Myocyte (in vitro differentiated cells): ENCODE measurements around the gene AOC2. TPM values are rescaled to one million over a fixed set of nuclear protein-coding genes. Genes with fewer than 3 reads are reported as not detected.
"Not testable (repeated sequence)": the region's sequence is repeated elsewhere in the genome, so short reads cannot be mapped to it uniquely, and the experiment has no call there.

Experiments used
- DNase-seq: peaks from one replicate; pipeline ENCODE4 v3.0.0-alpha.2; 2012; ENCODE audit warnings: low read depth
- total RNA-seq: library from RNA; depleted of rRNA; stranded (reverse); fragments of >200 nt; gene quantifications from 2 replicates; pipeline ENCODE4 v1.2.3, GENCODE V29; 2014

Gene AOC2
- total RNA-seq, 1 donor from 2014 or later = 0.40 TPM

DNA sequence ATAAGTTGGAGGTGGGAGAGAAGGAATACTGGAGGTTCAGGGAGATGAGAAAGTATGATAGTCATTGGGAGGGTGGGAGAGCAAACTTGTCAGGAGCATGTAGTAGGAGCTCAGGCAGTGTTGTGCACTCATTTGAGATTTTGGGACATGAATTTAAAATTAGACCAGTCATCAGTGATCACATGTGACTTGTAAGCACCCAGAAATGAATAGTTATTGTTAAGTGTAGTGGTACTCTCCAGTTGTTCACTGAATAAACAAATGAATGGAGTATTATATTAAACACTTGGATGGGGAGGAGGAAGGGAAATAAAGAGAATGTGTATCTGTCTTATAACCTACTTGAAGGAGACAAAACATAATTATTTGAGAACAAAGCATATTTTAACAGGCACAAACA is 13.4 kb upstream of the AOC2 start:
- no peak for DNase-seq

GRCh38 chr17:42832213-42832933 is 12.0 kb upstream of the AOC2 start:
- no peak for DNase-seq

DNA sequence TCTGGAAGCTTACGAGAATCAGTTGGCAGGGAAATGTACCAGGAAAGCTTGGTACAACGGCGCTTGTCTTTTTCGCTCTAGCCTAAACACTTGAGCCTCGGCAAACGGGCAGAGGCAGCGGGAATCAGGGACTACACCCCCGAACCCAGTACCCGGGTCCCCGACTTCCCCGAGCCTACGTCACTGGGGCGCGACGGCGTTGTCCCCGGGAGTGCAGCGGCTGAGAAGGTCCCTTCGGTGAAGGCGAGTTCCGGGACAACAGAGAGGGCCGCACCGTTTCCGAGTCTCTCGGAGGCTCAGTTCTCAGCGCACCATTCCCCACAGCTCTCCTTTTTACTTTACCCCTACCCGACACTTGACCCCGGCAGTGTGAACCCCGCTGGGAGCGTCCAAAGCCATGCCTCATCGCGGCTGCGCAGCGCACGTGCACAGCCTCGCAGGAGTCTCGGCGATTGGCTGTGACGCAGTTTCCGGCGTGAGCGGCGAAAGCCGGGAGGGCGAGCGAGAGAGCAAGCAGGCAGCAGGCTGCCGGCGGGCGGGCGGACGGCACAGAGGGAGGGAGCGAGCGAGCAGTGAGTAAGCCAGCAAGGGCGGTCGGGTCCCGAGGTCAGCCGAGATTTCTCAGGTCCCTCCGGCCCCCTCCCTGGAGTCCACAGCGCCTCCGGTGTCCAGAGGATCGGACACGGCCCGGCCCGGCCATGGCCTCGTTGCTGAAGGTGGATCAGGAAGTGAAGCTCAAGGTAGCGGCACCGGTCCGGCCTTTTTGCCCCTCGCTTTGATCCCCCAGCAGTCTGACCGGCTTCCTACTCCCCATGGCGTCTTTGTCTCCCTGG is 11.2 kb upstream of the AOC2 start, which contains the start of gene PSME3:
Gene PSME3 (plus strand): TSS at position 464 of the 833 bp plus-strand sequence. CDS start 235 bp downstream, at position 699.
- peak; percentile 90 for DNase-seq

- no peak for DNase-seq
Observed at GRCh38 chr17:42833767-42834422, 10.5 kb upstream of the AOC2 start.

GRCh38 chr17:42835732-42836131 is 8.6 kb upstream of the AOC2 start:
- no peak for DNase-seq

DNA sequence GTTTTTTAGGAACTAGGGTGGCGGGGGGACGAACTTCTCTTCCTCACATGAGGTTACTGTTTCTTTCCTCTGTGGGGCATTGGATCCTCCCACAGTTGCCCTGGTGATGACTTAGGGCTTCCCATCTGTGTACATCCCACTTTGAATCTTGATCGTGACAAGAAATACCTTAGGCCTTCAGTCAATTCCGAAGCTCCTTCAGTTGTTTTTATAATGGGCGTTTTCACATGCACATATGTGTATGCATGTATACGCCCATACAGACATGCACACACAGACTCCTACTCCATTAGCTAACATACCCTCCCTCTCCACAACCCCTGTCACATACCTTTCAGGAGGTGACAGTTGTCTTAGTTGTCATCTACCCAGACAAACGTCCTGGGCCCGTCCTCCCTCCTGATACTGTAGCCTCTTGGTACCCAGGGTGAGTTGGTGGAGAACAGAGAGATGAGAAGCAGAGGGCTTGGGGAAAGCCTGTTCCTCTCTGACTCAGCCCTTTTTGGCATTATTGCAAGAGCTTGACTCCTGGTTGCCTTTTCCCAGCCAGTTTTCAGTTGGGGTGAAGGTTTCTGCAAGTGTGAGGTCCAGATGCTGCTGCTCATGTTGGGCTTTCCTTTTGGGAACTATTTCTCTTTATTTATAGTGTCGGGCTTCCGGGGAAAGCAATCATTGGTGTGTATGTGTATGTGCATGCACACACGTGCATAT is 2.2 kb upstream of the AOC2 start:
- DNase-seq = no peak

GRCh38 chr17:42843358-42843934 is 934 bp upstream of the AOC2 start:
- DNase-seq = peak; percentile 60

GRCh38 chr17:42844761-42845555 is 578 bp downstream of the AOC2 start:
- DNase-seq = no peak

- no peak for DNase-seq
Observed at GRCh38 chr17:42845556-42845917, 1.2 kb downstream of the AOC2 start.

GRCh38 chr17:42845918-42846593 is 1.7 kb downstream of the AOC2 start:
- peak; percentile 65 for DNase-seq

GRCh38 chr17:42846594-42847280 is 2.4 kb downstream of the AOC2 start:
- no peak for DNase-seq

GRCh38 chr17:42848093-42848492 is 3.7 kb downstream of the AOC2 start:
- no peak for DNase-seq

GRCh38 chr17:42849031-42849430 is 4.7 kb downstream of the AOC2 start:
- DNase-seq = no peak

DNA sequence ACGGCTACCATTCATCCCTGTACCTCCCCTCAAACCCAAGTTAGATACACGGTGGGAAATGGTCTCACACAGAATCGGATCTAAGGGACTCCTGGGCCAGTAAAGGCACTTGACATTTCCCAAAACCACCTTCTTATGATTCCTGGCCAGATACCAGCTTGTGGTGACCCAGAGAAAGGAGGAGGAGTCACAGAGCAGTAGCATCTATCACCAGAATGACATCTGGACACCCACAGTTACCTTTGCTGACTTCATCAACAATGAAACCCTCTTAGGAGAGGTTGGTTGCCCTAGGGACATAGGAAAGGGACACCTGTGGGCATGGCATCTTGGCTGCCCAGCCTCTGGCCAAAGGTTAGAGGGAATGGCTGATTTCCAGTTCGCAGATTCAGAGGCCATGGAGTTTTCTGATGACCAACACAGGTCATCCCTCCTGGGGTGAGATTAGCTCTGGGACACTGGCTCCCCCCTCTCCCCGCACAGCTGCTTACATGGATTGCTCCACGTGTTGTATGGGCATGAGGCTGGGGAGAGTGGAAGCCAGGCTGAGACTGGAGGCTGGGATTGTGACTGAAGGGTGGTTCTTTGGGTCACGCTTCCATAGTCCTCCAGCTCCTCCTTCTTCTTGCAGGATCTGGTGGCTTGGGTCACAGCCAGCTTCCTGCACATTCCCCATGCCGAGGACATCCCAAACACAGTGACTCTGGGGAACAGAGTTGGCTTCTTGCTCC is 5.2 kb downstream of the AOC2 start:
- no peak for DNase-seq

- peak; percentile 47 for DNase-seq
Observed at GRCh38 chr17:42850954-42851353, 6.6 kb downstream of the AOC2 start, which contains the start of gene AOC3. TSS of gene AOC3 (plus strand) at chr17:42851199. CDS start at chr17:42851344, 145 bp downstream.

- DNase-seq = not testable (repeated sequence)
Observed at GRCh38 chr17:42851371-42852240, 7.2 kb downstream of the AOC2 start.

DNA sequence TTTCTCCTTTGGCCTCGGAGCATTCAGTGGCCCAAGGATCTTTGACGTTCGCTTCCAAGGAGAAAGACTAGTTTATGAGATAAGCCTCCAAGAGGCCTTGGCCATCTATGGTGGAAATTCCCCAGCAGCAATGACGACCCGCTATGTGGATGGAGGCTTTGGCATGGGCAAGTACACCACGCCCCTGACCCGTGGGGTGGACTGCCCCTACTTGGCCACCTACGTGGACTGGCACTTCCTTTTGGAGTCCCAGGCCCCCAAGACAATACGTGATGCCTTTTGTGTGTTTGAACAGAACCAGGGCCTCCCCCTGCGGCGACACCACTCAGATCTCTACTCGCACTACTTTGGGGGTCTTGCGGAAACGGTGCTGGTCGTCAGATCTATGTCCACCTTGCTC is 8.0 kb downstream of the AOC2 start:
- DNase-seq = no peak
